ENCODE results near the gene SMPX. TPM values are rescaled to one million over a fixed set of nuclear protein-coding genes. Genes with fewer than 3 reads are reported as not detected.

The SMPX gene
- total RNA-seq, 1 experiment from 2014 or later, result not detected

- peak; percentile 16 for DNase-seq (ENCODE audit: low spot score)
- in situ Hi-C loops (cut with HindIII; ENCODE audit: low sequenced_read_pairs), result no loop called here
Observed at GRCh38 chrX:21747558-21747957, 10.4 kb downstream of the SMPX start.

- in situ Hi-C loops (cut with HindIII; ENCODE audit: low sequenced_read_pairs), result no loop called here
- DNase-seq (ENCODE audit: low spot score), result peak; percentile 45
Observed at GRCh38 chrX:21745756-21746155, 12.2 kb downstream of the SMPX start.

- in situ Hi-C loops (cut with HindIII; ENCODE audit: low sequenced_read_pairs), result no loop called here
Observed at GRCh38 chrX:21744721-21745120, 13.2 kb downstream of the SMPX start.

GRCh38 chrX:21744060-21744459 is 13.9 kb downstream of the SMPX start:
- in situ Hi-C loops (cut with HindIII; ENCODE audit: low sequenced_read_pairs), result no loop called here

More at GRCh38 chrX:21744721-21745120, 13.2 kb downstream of the SMPX start:
- no peak for DNase-seq (ENCODE audit: low spot score)

GRCh38 chrX:21741869-21742701 is 15.8 kb downstream of the SMPX start:
- in situ Hi-C loops (cut with HindIII; ENCODE audit: low sequenced_read_pairs), result no loop called here

More at GRCh38 chrX:21744060-21744459, 13.9 kb downstream of the SMPX start:
- DNase-seq (ENCODE audit: low spot score), result no peak

GRCh38 chrX:21741364-21741763 is 16.6 kb downstream of the SMPX start:
- DNase-seq (ENCODE audit: low spot score), result no peak
- in situ Hi-C loops (cut with HindIII; ENCODE audit: low sequenced_read_pairs), result no loop called here

More at GRCh38 chrX:21741869-21742701, 15.8 kb downstream of the SMPX start:
- peak; percentile 6 for DNase-seq (ENCODE audit: low spot score)

GRCh38 chrX:21740329-21741274 is 17.3 kb downstream of the SMPX start:
- in situ Hi-C loops (cut with HindIII; ENCODE audit: low sequenced_read_pairs), result no loop called here

GRCh38 chrX:21738950-21739287 is 19.0 kb downstream of the SMPX start:
- in situ Hi-C loops (cut with HindIII; ENCODE audit: low sequenced_read_pairs), result no loop called here
- DNase-seq (ENCODE audit: low spot score), result no peak

More at GRCh38 chrX:21740329-21741274, 17.3 kb downstream of the SMPX start:
- DNase-seq (ENCODE audit: low spot score), result peak; percentile 70

- in situ Hi-C loops (cut with HindIII; ENCODE audit: low sequenced_read_pairs), result no loop called here
- no peak for DNase-seq (ENCODE audit: low spot score)
Observed at GRCh38 chrX:21738210-21738949, 19.5 kb downstream of the SMPX start.

GRCh38 chrX:21735768-21736127 is 22.2 kb downstream of the SMPX start:
- no peak for DNase-seq (ENCODE audit: low spot score)
- in situ Hi-C loops (cut with HindIII; ENCODE audit: low sequenced_read_pairs), result no loop called here

GRCh38 chrX:21735038-21735767 is 22.7 kb downstream of the SMPX start:
- in situ Hi-C loops (cut with HindIII; ENCODE audit: low sequenced_read_pairs), result no loop called here
- no peak for DNase-seq (ENCODE audit: low spot score)

- in situ Hi-C loops (cut with HindIII; ENCODE audit: low sequenced_read_pairs), result no loop called here
- DNase-seq (ENCODE audit: low spot score), result no peak
Observed at GRCh38 chrX:21734175-21734574, 23.7 kb downstream of the SMPX start.

GRCh38 chrX:21733705-21734104 is 24.2 kb downstream of the SMPX start:
- no peak for DNase-seq (ENCODE audit: low spot score)
- in situ Hi-C loops (cut with HindIII; ENCODE audit: low sequenced_read_pairs), result no loop called here

- in situ Hi-C loops (cut with HindIII; ENCODE audit: low sequenced_read_pairs), result no loop called here
- DNase-seq (ENCODE audit: low spot score), result peak; percentile 49
Observed at GRCh38 chrX:21730026-21730425, 27.9 kb downstream of the SMPX start.

GRCh38 chrX:21728276-21728968 is 29.5 kb downstream of the SMPX start:
- in situ Hi-C loops (cut with HindIII; ENCODE audit: low sequenced_read_pairs), result no loop called here
- DNase-seq (ENCODE audit: low spot score), result peak; percentile 24

- DNase-seq (ENCODE audit: low spot score), result no peak
- in situ Hi-C loops (cut with HindIII; ENCODE audit: low sequenced_read_pairs), result no loop called here
Observed at GRCh38 chrX:21725916-21726315, 32.0 kb downstream of the SMPX start.

- DNase-seq (ENCODE audit: low spot score), result peak; percentile 68
- in situ Hi-C loops (cut with HindIII; ENCODE audit: low sequenced_read_pairs), result no loop called here
Observed at GRCh38 chrX:21725496-21725895, 32.4 kb downstream of the SMPX start.

- in situ Hi-C loops (cut with HindIII; ENCODE audit: low sequenced_read_pairs), result no loop called here
- DNase-seq (ENCODE audit: low spot score), result no peak
Observed at GRCh38 chrX:21723814-21724213, 34.1 kb downstream of the SMPX start.
